Ishikawa (cell line): ENCODE measurements around the gene KCNQ1.

ENCODE experiments used
- CEBPB ChIP-seq: IDR thresholded peaks from 2 replicates; pipeline ENCODE4 v1.6.1; 2012
- CREB1 ChIP-seq: IDR thresholded peaks from 2 replicates; pipeline ENCODE4 v1.6.1; 2012; ENCODE audit warnings: low read depth
- EGR1 ChIP-seq: IDR thresholded peaks from 2 replicates; pipeline ENCODE4 v1.6.1; 2012
- EP300 ChIP-seq: IDR thresholded peaks from 2 replicates; pipeline ENCODE4 v1.6.1; 2012; ENCODE audit warnings: borderline replicate concordance
- FOXM1 ChIP-seq: IDR thresholded peaks from 2 replicates; pipeline ENCODE4 v1.6.1; 2012; ENCODE audit warnings: low read depth, borderline replicate concordance
- NFIC ChIP-seq: IDR thresholded peaks from 2 replicates; pipeline ENCODE4 v1.6.1; 2012
- RAD21 ChIP-seq: IDR thresholded peaks from 2 replicates; pipeline ENCODE4 v1.6.1; 2012; ENCODE audit warnings: low read depth
- TAF1 ChIP-seq: IDR thresholded peaks from 2 replicates; pipeline ENCODE4 v1.6.1; 2012; ENCODE audit warnings: low read depth, mild to moderate bottlenecking
- TCF12 ChIP-seq: IDR thresholded peaks from 2 replicates; pipeline ENCODE4 v1.6.1; 2012; ENCODE audit warnings: low read depth
- TEAD4 ChIP-seq: IDR thresholded peaks from 2 replicates; pipeline ENCODE4 v1.6.1; 2012
- YY1 ChIP-seq: IDR thresholded peaks from 2 replicates; pipeline ENCODE4 v1.6.1; 2012; ENCODE audit warnings: low read depth
- ZBTB7A ChIP-seq: IDR thresholded peaks from 2 replicates; pipeline ENCODE4 v1.6.1; 2012; ENCODE audit warnings: low read depth
- TF ChIP-seq, protein P1 (sequence below): IDR thresholded peaks from 2 replicates; pipeline ENCODE4 v1.6.1; 2012; ENCODE audit warnings: low read depth, mild to moderate bottlenecking
- TF ChIP-seq, protein P2 (sequence below): IDR thresholded peaks from 2 replicates; pipeline ENCODE4 v1.6.1; 2012
- TF ChIP-seq, protein P3 (sequence below): IDR thresholded peaks from 2 replicates; pipeline ENCODE4 v1.6.1; 2012

Gene KCNQ1

DNA sequence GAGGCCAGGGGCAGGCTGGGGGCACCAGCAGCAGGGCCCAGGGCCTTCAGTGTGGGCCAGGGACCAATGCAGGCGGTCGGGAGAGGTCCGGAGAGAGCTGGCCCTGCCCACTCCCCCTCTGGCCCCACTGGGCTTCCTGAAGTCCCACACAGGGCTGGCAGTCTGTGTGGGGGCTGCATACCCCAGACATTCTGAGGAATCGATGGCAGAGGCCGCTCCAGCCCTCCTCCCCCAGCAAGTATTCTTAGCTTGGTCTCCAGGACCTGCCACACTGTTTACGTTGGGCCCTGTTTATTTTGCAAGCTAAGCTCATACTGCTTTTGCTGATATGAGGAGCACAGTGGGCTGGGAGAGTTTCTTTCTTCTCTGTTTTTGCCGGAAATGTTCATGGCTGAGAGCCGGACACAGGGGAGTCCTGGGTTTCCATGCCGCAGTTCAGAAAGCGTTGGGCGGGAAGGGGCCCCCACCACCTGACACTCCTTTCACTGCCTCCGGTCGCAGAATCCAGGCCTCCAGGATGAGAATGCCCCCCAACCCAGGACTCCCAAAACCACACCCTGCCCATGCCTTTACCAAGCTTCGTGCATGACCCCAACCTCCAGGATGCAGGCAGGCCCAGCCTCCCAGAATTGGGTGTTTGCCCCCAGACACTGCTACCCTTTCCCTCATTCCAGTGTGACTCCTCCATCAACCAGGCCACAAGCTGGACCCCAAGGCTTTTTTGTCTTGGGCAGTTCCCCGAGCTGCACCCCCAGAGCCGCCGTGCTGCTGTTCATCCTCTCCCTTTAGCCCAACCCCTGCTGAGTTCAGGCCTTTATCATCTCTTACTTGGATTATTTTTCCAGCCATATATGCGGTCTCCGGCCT, 336.8 kb downstream of the KCNQ1 start:
- TF ChIP-seq, protein P1, sequence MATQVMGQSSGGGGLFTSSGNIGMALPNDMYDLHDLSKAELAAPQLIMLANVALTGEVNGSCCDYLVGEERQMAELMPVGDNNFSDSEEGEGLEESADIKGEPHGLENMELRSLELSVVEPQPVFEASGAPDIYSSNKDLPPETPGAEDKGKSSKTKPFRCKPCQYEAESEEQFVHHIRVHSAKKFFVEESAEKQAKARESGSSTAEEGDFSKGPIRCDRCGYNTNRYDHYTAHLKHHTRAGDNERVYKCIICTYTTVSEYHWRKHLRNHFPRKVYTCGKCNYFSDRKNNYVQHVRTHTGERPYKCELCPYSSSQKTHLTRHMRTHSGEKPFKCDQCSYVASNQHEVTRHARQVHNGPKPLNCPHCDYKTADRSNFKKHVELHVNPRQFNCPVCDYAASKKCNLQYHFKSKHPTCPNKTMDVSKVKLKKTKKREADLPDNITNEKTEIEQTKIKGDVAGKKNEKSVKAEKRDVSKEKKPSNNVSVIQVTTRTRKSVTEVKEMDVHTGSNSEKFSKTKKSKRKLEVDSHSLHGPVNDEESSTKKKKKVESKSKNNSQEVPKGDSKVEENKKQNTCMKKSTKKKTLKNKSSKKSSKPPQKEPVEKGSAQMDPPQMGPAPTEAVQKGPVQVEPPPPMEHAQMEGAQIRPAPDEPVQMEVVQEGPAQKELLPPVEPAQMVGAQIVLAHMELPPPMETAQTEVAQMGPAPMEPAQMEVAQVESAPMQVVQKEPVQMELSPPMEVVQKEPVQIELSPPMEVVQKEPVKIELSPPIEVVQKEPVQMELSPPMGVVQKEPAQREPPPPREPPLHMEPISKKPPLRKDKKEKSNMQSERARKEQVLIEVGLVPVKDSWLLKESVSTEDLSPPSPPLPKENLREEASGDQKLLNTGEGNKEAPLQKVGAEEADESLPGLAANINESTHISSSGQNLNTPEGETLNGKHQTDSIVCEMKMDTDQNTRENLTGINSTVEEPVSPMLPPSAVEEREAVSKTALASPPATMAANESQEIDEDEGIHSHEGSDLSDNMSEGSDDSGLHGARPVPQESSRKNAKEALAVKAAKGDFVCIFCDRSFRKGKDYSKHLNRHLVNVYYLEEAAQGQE = no peak
- TF ChIP-seq YY1 (no peak), ZBTB7A (no peak), EP300 (no peak), CREB1 (no peak), TCF12 (no peak)
- TF ChIP-seq, protein P2, sequence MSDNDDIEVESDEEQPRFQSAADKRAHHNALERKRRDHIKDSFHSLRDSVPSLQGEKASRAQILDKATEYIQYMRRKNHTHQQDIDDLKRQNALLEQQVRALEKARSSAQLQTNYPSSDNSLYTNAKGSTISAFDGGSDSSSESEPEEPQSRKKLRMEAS = no peak

DNA sequence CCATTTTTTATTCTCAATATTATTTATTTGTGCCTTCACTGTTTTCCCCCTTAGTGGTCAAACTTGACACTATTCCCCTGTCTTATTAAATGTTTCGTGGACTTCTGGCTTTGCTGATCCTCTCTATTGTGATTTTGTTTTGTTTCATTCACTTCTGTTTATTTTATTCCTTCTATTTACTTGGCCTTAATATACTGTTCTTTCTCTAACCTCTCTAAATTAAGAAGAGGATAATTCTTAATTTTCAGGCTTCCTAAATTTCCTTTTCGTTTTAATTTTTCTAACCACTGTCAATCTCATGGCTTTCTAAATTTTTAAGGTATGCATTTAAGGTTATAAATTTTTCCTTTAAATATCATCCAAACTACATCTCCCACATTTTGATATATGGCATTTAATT, 338.0 kb downstream of the KCNQ1 start:
- TF ChIP-seq, protein P2 = no peak
- TF ChIP-seq EP300 = no peak

DNA sequence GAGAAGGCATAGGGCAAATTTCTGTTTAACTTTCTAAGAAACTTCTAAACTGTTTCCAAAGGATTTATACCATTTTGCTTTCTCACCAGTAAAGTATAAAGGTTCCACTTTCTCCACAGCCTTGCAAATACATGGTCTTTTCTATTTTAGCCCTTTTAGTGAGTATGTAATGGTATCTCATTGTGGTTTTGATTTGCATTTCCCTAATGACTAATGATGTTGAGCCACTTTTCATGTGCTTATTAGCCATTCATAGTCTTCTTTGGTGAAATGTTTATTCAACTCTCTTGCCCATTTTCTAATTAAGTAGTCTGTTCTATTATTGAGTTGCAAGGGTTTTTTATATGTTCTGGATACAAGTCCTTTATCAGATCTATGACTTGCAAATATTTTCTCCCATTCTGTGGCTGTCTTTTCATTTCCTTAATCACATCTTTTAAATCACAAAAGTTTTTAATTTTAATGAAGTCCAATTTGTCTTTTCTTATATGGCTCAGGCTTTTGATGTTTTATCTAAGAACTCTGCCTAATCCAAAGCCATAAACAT, 338.8 kb downstream of the KCNQ1 start:
- TF ChIP-seq ZBTB7A = no peak
- TF ChIP-seq, protein P1 = no peak
- TF ChIP-seq NFIC = no peak
- TF ChIP-seq TCF12 = no peak
- no peak for TF ChIP-seq CEBPB
- TF ChIP-seq CREB1 = no peak
- TF ChIP-seq, protein P2 = no peak
- TF ChIP-seq, protein P3, sequence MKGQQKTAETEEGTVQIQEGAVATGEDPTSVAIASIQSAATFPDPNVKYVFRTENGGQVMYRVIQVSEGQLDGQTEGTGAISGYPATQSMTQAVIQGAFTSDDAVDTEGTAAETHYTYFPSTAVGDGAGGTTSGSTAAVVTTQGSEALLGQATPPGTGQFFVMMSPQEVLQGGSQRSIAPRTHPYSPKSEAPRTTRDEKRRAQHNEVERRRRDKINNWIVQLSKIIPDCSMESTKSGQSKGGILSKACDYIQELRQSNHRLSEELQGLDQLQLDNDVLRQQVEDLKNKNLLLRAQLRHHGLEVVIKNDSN = no peak
- no peak for TF ChIP-seq EGR1
- no peak for TF ChIP-seq FOXM1
- no peak for TF ChIP-seq EP300
- TF ChIP-seq TAF1 = no peak
- TF ChIP-seq RAD21 = no peak
- TF ChIP-seq TEAD4 = no peak
- TF ChIP-seq YY1 = no peak

DNA sequence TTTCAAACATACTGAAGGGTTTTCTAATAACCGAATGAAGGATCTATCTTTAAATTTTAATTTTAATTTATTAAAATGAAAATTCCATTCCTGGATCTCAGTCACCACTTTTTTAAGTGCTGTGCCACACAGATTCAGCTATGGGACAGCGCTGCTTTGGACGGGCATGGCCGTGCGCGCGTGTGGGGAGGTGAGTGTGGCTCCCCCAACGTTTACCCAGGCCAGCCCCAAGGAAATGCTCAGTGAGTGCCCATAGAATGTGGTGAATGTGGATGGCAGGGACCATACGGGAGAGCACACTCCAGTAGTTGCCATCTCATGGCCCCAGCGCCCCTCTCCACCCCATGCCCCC, 343.0 kb downstream of the KCNQ1 start:
- TF ChIP-seq TCF12 = no peak

DNA sequence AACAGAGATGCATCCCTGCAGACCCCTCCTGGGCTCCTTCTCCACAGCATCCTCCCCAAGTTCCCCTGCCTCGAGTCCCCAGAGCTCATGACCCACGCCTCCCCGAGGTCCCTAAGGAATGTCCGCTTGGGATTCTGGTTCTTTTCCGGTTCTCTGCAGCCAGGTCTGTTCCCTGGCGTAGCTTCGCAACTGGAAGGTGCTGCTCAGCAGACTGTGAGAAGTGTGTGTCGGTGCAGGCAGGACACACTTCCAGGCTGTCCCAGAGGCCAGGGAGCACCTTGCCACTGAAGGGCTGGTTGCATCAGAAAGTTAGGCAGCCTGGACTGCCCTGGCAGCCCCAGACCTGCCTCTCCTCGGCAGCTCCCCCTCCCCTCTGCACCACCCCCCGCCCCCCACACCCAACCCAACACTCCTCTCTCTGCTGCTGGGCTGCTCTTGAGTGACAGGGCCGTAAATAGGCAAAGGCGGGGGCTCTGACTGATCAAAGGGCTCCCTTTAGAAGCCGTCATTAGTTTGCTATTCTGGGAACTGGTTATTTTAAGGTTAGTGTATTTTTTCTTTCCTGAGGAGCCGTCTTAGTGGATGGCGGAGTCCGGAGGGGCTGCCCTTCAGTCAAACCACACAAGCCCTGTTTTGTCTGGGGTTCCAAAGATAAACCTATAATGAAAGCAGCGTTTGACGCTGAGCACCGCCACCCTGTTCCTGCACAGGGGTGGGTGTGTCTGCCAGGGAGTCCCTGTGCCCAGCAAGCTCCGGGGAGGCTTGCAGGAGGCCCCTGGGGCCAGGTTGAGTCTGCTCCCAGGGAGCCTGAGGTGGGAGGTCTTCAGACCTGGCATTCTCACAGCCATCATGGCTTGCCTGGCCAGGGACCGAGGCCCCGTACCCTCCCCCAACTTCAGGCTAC, 343.6 kb downstream of the KCNQ1 start:
- TF ChIP-seq ZBTB7A = no peak
- no peak for TF ChIP-seq TAF1
- no peak for TF ChIP-seq RAD21
- no peak for TF ChIP-seq EP300
- TF ChIP-seq, protein P2 = no peak
- TF ChIP-seq FOXM1 = no peak
- TF ChIP-seq TEAD4 = no peak
- no peak for TF ChIP-seq NFIC
- no peak for TF ChIP-seq TCF12
- no peak for TF ChIP-seq YY1
- no peak for TF ChIP-seq CREB1
- TF ChIP-seq, protein P3 = no peak
- TF ChIP-seq, protein P1 = no peak
